MV-4-11 (cell line): Measurements from ENCODE around the gene P2RX1.

Experiments
- DNase-seq: peaks from one replicate; lab custom pipeline; 2025; lab: John Stamatoyannopoulos, UW

P2RX1 gene

DNA sequence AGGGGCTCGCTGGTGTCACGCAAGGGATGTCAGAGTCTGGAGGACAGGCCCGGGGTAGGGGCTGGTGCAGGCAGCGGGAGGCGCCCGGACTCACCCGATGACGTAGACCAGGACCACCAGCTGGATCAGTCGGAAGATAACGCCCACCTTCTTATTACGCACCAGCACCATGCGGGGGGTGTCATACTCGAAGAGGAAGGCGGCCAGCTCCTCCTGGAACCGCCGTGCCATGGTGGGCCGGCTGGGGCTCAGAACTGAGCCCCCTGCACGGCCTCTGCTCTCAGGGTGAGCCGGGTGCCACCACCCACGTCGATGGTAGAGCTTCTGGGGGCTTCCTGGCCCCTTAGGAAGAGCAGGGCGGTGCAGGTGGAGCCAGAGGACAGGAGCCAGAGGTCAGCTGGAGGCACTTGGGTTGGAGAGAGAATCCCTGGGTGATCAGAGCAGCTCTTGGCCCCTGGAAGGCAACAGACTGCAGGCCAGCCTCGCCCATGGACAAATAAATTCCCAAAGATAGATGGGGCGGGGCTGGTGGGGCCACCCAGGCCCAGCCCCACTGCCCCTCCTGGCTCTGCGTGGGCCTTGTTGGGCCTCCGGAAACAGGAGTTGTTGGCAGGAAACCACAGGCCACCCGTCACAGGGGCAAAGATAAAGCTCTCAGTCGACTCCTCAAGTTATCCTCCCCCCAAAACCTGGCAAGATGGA, at the start of gene P2RX1:
Gene P2RX1, minus strand, starts transcription at position 471 of the 702 bp plus-strand sequence. Its CDS starts 240 bp downstream, at position 231.
- peak; percentile 95 for DNase-seq

DNA sequence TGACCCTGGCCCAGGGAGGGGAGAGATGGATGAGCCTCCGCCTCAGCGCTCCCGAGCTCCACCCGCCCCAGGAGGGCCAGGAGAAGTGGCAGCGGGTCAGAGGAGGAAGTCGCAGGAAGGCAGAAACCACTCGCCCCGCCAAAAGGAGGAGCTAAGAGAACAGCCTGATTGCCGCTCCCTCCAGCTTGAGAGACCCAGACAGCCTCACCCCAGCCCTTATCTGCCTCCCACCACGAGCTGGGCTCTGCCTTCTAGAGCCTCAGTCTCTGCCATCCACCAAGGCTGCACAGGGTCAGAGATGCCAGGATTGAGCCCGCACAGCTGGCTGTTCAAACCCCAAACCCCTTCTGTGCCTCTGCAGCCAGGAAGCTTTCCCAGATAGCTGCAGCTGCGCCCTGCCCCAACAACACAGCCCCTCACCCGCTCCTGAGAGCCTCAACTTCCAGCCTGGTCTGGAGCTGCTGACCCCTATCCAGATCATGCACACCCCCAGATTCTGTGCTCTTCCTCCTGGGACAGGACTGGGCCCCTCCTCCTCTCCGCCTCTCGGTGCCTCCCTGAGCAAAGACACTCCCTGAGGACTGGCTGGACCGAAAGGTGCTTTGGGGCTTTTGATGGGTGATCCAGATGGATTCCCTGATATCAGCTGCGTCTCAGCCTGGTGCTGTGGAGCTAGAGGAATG, 49.0 kb upstream of the P2RX1 start:
- DNase-seq = peak; percentile 84

DNA sequence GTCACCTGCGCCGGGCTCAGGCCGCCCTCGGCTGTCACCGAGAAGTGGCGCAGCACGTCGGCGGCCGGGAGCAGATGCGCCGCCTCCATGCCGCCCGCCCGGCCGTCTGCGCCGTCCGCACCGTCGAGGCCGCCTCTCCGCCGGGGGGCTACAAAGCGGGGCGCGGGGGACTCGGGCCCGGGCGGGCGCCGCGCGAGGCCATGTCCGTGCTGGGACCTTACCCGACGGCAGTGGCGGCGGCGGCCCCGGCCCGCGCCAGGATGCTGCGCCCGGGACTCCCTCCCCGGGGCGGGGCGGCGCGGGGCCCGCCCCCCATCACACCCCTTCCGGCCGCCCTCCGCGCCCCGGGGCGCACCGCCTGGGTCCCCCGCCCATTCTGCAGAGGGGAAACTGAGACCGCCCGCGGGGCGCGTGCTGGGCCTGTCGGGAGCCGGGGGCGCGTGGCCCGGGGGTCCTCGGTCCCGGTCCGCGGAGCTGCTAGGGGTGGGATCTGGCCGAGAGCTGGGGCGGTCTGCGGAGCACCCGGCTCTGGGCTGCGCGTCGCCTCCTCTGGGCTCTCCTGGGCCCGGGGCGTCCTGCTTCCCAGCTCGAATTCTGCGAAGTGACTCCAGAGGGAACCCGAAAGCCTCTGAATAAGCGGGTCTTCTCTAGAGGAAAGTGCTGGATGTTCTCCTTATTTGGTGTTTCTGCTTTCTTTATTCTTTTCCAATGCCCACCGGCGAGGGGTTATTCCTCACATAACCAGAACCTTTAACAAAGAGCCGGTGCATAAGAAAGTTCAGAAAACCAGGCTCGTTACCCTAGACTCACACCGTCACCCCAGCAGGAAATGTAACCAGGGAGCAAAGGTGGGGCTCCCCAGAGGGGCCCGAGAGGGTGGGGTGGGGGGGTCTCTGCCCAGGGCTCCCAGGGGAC, 48.2 kb upstream of the P2RX1 start, which contains the start of gene ATP2A3:
Gene ATP2A3, minus strand, starts transcription at position 235 of the 915 bp plus-strand sequence. Its CDS starts 146 bp downstream, at position 89.
- DNase-seq = peak; percentile 39

DNA sequence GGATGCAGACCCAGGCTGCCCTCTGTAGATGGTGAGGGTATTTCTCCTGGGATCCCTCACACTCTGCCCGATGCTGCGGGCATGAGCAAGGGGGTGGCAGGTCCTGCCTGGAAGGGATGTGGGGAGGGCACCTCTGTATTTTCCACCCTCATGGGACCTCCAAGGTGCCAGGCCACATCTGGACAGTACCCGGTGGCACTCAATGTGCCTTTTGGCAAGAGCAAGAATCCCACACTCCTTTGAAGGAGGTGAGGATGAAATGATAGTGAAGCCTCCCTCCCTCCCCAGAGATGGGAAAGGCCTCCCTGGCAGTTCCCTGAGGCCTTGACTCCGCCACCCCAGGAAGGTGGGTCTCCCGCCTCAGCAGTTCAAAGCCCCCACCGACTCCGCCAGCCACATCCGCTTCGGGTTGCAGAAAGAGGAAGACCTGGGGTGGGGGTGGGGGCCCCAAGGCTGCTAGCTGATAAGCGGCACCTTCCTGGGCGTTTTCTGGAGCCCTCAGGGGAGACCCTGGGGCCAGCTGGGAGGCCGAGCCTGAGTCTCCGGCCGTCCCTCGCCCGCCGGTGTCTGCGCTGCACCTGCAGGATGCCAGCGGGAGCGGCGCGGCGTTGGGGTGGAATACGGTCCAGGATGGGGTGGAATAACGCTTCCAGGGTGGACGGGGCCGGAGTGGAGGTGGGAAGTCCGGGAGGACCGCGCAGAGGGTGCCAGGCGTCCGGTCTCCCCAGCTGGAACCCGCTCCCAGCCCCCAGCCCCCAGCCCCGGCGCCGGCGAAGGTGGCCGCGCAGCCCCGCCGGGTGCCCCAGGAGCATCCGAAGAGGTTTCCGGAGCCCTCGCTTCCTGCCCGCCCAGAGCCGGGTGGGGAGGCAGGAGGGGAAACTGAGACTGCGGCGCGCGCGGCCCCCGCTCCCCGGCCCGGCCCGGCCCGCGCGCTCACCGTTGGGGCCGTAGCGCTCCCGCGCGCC, 47.3 kb upstream of the P2RX1 start:
- peak; percentile 80 for DNase-seq

DNA sequence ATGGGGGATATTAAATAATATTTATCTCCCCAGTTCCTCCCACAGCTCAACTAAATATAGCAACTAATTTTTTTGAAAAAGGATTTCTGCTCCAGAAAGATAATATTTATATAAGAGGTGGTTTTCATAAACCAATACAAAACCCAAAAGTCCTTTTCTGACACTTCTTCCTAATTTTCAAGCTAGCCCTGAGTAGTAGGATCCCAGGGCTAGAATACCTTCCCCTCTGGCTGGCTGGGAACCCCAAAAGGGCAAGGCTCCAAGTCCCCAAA, 46.6 kb upstream of the P2RX1 start:
- no peak for DNase-seq

DNA sequence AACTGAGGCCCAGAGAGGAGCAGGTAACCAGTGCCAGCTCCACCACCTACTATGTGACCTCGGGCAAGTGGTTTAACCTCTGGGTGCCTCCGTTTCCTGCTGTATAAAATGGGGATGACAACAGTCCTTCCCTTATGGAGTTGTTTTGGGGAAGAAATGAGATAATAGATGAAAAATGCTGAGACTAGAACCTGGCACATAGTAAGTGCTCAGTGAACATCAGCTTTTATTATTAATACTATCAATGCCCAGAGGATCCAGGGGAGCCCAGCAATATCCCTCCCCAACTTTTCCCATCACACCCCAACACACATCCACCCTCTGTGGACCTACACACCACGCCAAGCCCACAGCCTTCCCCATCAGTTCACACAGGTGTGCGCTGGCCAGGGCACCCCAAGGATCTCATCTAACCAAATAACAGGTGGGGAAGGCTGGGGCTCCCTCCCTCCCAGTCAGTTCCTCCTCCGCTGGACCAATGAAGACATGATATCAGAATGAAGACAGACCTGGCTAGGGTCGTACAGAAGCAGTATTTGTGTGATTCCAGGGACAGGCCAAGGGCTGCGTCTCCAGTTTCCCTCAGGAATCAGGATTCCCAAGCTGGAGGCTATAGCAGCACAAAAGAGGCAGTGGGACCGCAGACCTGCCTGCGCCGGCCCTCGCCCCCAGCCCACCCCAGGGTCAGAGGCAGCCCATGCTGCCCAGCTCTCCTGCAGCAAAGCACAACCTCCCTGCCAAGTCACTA, 46.1 kb upstream of the P2RX1 start:
- DNase-seq = no peak

DNA sequence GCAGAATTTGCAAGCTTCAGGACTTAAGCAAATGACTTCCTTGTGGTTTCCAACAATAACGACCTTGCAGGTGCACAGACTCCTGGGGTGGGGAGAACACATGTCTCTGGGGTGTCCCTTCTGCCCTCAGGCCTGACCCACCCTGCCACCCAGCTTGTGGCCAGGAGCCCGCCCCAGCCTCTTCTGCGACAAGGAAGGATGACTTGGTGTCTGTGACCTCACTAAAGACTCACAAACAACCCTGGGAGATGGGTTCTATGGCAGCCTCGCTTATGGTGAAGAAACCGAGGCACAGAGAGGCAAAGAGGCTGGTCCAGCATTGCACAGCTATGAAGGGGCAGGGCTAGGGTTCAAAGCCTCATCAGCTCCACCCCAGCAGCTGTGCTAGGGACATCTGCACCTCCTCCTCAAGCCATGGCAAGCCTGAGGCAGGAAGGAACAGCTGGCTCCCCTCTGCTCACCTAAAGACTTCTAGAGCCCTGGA, 45.3 kb upstream of the P2RX1 start:
- peak; percentile 59 for DNase-seq

DNA sequence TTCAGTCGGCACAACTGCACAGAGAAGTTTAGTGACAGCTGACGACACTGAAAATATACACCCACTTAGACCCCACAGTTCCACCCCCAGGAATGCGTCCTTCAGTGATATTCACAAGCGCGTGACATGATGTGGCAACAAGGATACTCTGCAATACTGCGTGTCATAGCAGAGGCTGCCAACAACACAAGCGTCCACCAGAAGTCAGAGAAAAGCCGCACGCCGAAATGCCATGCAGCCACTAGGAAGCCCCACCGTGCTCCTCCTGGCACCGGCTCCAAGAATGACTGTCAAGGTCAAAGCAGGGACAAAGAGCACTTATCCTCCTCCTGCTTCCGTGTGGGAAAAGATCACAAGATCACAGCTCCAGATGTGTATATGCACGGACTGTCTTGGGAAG, 44.5 kb upstream of the P2RX1 start:
- no peak for DNase-seq

DNA sequence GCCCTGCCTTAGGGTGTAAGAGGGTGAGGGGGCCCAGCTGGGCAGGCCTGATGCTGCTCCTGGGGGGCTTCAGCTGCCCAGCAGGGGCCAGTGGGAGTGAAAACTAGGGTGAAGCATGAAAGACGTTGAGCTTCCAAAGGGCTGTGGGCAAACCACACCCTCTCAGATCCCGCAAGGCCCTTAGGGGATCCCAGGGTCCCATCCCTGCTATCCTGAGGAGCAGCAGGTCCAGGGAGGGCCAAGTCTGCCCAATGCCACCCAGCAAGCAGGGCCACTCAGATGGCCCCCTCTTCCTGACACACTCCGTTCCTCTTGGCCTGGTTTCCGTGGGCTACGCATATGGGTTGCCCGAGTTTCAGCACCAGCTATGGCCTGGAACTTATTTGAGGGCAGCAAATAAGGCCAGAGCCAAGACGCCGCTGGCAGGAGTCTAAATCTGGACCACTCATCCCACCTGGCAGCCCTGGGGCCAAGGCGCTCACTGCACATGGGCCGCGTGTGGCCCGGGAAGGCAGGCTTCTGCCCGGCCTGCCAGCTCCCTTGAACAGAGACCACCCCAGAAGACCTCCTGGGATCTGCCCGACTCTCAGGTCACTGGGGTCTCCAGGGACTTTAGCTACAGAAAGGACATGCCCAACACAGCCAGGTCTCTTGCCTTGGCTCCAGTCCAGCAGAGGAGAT, 43.8 kb upstream of the P2RX1 start:
- no peak for DNase-seq

DNA sequence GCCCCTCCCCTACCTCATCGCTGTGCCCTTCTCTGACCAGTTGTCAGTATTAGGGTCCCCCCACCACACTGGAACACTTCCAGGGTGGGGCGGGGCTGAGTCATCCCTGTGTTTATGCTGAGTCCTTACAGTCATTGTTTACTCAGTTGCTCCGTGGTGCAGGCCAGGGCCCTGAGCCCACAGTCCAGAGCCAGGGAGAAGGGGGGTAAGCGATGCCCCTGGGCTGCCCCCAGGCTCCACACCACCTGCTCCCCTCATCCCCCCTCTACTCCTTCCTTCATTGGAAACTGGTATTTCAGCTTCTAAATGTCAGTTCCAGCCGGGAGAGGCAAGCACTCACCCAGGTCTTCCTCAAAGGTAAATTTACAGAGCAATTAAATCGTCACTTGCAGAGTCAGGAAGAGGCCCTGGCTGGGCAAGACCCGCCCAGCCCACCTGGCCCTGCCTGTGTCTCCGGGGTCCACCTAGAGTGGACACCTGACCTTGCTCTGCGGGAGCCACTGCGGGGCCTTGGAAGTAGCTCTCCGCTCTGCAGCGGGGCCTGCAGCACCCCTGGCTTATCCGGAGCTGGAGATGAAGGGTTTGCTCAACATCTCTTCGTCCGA, 43.1 kb upstream of the P2RX1 start:
- no peak for DNase-seq

DNA sequence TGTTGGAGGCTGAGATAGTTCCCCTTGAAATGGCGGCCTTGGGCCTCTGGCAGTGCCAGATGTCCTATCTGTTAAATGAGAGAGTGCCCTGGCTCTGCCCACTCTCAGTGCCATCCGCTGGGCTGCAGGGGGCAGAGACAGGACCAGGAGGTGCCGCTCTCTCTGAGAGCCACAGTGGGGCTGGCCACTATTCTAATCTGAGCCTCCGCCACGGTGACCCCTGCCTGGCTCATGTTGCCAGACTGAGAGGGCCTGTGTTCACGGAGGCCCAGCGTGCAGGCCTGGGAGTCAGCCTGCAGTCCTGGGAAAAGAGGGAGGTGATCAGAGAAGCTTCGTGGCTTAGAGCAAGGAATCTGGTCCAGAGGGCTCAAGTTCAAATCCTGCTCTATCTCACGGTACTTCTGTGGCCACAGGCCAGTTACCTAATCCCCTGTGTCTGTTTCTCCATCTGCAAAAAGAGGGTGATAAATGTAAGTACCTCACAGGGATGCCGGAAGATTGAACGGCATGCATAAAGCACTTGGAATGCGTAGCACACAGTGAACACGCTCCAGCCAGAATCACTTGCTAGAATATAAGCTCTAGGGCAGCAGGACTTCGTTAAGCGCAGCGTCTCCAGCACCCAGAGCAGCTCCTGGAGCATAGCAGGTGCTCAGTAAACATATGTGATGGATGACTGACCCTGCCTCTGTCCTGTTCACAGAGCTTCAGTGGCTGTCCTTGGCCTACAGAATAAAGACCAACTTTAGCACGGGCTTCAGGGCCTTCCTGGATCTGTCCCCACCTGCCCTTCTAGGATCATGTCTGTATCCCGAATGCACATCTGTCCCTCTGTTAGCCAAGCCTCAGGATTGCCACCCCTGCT, 41.7 kb upstream of the P2RX1 start:
- no peak for DNase-seq

DNA sequence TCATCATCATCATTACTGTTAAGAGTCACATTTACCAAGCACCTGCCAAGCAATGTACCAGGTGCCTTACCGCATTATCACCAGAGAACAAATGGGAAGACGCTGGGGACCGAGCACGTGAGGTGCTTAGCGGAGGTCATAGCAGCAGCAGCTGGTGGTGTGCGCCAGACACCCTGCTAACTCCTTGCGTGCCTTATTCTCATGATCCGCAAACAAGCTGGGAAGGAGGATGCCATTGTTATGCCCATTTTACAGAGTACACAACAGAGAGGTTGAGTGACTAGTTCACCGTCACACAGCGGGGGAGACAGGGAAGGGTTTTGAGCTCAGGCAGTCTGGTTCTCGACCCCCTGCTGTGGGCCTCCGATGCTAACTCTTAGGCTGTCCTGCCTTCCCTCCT, 40.7 kb upstream of the P2RX1 start:
- no peak for DNase-seq

DNA sequence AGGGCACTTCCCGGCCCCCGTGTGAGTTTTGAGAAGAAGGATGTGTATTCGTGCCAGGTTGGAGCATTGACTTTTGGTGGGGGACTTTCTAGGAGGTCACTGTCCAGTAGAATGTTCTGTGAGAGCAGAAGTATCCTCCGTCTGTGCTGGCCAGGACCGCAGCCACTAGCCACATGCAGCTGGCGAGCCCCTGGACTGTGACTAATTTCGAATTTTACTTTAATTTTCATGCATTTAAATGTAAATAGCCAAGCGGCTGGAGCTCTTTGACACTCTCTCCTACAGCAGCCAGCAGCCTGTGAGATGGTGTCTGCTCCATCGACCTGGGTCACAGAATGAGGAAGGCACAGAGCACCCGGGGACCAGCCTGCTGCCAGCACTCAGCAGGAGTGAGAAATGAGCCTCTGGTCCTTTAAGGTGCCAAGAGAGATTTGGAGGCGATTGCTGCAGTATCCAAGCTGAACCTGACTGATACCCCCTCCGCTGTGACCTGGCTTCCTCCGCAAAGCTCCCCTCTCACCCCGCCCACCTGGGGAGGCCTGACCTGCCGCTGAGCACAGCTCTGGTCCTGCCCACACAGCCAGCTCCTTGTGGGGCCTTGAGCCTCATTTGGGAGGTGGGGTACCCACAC, 40.2 kb upstream of the P2RX1 start:
- no peak for DNase-seq

DNA sequence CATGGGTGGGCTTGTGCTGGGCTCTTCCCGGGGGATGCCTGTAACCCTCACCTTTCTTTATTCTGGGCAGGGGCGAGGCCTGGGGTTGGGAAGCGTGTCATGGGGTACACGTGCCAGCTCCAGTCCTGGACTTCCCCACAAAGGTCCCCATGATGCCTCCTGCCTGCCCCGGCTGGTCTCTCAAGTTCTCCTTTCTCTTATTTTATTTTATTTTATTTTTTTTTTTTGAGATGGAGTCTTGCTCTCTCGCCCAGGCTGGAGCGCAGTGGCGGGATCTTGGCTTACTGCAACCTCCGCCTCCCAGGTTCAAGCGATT, 39.4 kb upstream of the P2RX1 start:
- DNase-seq = no peak

DNA sequence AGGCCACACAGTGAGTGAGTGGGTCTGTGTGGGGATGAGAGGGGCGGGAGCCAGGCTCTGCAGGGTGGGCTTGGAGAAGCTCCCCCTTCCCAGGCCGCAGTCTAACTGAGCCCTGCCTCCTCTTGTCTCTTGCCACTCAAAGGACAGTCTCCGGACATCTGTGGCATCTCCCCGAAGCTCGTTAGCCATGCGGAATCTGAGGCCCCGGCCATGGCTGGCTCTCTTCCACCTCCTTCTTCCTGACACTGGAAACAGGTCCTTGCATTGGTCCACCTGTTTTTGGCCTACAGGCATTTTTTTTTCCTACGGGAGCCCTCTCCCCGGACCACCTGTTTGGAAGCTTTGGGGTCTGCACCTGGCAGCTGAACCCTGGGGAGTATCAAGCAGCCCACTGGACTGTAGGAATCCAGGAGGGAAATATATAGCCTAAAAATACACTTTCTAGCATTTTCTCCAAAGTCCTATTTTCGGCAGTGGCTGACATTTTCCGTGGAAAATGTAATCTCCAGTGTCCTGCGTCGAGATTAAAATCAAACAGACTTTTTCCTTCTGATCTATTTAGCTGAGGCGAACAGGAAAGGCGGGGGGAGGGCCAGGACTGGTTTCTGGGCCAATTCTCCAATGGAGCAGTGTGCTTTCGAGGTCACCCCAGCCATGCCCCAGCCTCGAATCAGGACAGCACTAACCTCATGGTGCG, 38.9 kb upstream of the P2RX1 start:
- no peak for DNase-seq

DNA sequence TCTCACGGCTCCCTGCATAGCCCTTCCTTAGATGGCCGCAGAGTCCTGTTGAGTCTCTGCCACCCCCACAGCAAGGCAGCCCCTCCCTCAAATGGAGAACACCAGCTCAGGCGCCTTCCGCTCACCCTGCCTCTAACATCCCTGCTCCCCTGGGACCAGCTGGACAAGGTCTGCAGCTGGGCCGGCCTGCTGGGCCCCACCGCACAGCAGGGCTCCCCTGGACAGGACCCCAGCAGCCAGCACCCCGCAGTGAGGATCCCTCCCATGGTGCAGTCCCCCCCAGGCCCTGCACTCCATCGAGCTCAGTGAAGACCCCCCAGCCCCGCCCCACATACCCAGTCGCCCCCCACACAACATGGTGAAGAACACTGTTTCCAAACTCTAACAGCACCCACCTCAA, 37.8 kb upstream of the P2RX1 start:
- no peak for DNase-seq

DNA sequence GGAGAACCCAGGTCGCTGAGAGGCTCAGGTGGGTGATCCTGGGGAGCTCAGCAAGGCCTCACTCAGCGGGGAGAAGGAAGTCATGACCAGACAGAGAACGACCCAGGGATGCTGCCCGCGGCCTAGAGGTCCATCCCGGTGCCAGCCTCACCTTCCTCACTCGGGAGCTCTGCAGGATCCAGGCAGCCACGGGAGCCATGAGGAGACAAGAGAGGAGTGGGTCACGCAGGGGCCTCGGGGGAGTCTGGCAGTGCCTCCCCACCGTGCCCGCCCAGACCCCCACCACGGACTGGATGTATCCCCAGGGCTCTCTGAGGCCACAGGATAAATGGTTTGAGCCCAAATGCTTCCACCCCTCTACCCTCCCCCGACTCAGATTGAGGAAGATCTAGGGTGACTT, 37.3 kb upstream of the P2RX1 start:
- DNase-seq = no peak

DNA sequence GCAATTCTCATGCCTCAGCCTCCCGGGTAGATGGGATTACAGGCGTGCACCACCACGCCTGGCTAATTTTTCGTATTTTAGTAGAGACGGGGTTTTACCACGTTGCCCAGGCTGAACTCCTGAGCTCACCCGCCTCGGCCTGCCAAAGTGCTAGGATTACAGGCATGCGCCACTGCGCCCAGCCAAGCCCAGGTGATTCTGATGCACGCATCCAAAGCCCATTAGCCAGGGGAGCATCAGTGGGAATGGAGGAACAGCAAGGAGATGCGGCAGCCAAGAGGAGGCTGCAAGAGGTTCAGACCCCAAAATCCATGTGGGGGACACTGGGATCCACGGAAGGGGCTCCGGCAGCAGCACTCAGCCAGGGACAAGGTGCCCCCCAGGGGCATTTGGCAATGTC, 35.9 kb upstream of the P2RX1 start:
- DNase-seq = no peak
